ENCODE measurements around the gene SPECC1L.

The SPECC1L gene

DNA sequence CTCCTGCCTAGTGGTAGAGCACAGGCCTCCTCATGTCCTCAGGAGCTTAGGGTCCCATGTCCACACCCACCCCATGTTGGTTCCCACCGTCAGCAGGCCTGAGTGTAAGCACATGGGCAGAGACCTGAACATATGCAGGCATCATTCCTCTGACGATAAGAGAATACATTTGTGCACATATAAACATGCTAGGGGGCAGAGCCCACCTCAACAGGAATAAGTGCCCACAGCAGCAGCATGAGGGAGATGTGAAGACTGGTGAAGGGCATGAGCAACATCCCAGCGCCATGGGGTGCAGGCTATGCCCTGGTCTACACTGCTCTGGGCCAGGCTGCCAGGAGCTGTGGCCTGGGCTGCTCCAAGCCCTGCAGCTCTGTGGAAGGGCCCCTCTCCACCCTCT is 173.6 kb downstream of the SPECC1L start:
- DNase-seq: peak; percentile 9

DNA sequence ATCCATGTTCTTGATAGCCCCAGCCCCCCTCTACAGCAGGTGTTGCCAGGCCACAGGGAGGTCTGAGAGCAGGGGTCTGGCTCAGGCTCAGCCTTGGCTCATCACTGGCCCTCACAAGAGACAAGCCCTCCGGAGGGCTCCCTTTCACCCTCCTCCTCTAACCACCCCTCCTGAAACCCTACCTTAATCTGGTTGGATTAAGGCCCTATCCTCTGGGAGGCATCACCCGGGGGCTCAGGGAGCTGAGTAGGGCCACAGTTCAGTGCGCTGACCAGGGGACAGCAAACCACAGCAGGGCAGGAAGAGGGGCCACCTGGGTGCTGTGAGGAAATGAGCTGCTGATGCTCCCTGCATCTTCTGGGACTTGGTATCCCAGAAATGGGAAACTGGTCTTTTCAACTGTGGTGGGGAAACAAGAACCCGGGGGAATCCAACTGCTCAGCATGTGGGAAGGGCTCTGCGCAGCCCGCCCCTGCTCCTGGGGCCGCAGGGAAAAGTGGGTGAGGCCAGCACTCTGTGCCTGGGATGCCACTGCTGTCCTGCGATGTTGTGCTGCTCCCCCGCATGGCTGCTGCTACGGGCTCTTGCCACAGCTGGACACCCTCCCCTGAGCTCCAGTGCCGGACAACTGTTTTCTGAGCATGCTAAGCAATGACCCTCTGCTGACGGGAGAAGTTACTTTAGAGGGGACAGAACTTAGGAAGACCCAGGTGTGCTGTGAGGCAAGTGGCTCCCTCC is 174.3 kb downstream of the SPECC1L start:
- DNase-seq: peak; percentile 38

DNA sequence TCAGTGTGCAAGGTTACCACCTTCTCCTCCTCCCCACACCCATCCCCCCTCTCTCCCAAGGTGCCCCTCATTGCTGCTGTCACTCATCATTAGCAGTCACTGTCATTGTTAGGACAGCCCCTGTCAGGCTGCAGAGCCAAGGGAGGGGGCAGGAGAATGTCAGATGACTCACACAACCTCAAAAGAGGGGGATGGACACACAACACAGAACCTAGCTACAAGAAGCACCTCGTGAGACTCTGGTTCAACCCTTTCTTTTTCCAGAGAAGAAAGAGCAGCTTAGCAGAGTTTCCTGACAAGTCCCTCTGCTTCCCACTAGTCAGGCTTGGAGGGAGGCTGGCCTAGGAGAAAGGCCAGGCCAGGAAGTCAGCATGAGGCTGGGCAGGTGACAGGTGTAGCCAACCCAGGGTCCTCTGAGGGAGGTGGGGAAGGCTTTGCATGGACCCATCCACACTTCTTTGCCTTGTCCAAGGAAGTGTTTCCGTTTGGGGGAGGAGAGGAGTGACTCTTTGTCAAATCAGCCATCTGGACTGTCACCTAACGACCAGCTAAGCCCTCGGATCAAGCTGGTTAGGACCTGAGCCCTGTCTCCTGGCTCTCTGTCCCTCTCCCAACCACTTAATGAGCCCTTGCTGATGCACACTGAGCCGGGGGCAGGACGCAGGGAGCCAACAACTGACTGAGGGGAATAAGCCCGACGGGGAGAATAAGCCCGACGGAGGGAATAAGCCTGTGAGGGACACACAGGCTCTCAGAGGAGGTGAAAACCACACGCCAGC is 175.0 kb downstream of the SPECC1L start:
- peak; percentile 17 for DNase-seq

DNA sequence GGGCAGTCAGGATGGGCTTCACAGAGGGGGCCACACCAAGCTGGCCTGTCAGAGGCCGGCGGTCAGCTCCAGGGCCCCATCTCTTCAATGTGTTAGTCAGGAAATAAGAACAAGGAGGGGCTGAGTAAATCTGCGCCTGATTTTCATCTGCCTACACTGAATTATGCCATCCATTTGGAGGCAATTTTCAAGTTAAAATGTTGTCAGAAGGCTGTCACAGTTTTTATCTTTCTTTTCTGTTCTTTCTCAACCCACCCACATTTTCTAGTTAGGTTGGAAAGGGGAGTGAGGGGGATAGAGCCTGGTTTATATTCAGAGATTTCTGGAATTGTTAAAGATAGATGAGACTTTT is 175.6 kb downstream of the SPECC1L start:
- peak; percentile 4 for DNase-seq

DNA sequence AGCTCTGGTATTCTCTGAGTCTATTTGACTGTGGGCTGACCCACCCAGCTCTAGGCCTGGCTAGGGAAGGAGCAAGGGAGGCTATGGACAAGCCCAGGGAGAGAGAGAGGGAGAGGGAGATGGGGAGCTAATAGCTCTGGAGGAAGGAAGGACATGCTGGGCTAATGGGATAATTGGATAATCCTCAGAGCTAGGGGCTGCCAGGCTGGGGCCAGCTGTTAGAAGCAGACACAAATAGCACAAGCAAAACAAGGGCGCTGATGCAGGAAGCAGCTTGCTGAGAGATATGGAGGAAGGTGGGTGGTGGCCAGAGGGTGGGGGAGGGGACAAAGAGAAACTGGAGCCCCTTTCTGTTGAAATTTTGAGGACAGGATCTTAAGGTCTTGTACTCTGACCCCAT is 180.0 kb downstream of the SPECC1L start:
- DNase-seq: peak; percentile 73

DNA sequence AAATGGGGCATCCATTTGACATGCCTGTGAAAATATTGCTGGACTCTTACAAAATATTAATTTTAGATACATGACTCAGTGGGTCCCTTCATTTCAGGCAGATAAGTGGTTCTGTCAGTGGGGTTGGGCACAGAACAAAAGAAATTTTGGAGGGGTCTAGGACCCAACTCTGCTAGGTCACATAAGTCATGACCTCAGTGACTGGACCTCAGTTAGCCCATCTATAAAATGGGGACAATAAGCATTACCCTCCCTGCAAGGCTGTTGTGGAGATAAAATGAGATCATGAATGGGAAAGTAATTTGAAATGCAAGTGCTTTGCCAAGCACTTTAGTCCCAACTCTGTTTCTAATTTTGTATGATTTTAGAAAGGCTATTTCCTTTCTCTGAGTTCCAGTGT is 180.5 kb downstream of the SPECC1L start:
- DNase-seq: no peak

DNA sequence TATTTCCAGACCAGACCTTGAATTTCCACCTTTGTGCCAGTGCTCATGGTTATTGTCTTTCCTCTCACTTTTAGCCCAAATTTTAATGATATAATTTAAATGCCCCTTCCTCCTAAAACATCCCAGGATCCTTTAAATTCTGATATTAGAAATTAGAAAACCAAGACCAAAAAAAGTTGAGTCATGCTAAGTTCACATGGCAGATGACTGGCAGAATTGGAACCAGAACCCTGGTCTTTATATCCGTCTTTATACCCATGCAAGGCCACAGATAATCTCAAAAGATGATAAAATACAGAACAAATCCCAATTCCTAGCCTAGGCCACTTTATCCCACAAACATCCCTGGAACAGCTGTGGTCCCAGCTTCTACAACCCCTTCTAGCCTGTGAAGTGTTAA is 183.2 kb downstream of the SPECC1L start:
- DNase-seq: no peak

DNA sequence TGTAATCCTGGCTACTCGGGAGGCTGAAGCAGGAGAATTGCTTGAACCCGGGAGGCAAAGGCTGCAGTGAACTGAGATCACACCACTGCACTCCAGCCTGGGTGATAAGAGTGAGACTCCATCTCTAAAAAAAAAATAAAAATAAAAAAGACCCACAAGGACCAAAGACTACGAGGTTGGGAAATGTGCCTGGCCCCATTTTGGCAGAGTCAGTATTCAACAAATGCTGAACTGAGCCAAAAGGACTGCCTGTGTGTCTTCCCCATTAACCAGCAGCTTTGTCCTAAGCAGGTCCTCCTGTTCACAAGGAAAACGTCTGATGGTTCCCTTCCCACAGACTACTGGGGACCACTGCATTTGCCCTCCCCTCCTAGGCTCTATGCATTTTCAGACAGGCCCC is 184.4 kb downstream of the SPECC1L start:
- DNase-seq: no peak

DNA sequence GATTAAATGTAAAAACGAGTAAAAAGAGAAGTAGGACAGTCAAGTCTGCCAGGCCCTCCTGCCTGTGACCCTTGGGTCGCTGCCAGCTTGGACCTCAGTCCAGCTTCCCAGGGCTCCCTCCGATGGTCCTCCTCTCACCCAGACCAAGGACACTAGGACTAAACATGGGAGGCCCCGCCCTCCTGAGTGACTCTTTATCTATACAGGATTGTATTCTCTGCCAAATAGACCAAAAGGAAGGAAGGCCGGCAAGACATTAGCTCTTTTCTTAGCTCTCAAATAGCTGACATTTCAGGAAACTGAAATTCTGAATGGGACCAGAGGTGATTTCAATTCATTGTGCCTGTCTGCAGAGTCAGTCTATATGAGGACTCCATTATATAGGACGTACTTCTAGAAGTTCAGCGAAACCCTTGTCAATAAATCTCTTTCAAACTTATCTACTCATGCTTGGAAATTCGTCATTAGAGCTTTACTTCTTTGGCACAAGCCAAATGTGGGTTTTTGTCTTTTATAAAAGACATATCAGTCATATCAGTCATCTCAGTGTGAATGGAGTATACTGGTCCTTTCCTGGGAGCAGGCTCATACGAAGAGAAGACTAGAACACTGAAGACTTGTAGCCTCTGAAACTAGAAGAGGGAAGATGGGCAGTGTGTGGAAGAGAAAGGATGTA is 185.3 kb downstream of the SPECC1L start:
- no peak for DNase-seq

DNA sequence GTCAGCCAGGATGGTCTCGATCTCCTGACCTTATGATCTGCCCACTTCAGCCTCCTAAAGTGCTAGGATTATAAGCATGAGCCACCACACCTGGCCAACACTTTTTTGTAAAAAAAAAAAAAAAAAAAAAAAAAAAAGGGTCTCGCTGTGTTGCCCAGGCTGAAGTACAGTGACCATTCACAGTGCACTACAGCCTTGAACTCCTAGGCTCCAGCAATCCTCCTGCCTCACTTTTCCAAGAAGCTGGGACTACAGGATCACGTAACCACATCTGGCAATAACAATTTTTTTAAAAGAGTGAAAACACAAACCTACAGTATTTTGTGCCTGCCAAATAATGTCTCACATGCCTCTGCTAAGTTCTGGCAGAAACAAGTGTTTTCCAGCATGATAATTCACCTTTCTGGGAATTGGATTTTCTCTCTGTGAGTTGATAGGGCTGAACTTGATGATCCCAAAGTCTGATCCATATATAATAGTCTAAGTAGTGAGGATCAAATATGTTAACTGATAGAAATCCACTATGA is 187.3 kb downstream of the SPECC1L start:
- DNase-seq: no peak

DNA sequence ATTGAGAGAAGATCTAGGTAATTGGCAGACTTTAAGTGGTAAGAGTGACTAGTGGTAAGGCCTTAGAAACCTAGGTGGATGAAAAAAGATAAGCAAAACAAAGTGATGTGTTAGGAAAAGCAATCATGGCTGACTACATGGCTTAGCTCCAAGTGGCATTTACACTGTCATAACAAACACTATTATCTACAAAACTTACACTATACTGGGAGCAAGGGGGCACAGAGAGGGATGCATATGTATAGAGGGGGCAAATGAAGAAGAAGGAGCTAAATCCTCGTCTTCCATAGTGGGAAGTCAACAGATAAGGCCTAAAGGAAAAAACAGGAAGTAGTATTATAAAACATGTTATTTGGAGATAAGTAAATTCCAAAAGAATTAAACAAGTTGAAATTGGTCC is 189.3 kb downstream of the SPECC1L start:
- no peak for DNase-seq

DNA sequence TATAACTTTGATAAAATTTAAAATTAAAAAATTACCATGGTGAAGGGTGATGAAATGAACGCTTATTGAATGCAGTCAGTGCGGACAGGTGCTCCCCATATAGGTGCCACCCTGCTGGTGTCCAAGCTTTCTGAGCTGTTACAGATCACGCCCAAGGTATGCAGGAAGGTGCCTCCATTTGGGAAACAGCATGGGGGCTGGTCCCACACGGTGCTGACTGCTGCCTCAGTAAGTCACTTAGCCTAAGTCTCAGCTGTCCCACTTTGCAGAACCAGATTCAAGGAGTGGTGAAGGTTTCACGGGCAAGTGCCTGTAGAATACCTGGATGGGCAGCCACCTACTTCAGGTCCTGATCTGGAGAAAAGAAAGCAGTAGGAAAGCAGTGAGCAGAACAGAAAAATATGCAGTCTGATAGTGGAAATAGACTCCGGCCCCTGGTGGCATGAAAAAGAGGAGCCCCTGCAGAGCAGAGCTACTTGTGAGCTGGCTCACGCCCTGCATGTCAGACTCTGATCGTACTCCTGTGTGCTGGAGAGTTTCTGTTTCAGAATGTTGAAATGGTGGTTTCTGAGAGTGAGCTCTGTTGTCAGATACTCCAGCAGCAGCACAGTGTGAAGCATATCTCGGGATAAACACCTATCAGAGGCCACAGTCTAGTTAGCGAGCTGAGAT is 189.9 kb downstream of the SPECC1L start:
- DNase-seq: no peak

DNA sequence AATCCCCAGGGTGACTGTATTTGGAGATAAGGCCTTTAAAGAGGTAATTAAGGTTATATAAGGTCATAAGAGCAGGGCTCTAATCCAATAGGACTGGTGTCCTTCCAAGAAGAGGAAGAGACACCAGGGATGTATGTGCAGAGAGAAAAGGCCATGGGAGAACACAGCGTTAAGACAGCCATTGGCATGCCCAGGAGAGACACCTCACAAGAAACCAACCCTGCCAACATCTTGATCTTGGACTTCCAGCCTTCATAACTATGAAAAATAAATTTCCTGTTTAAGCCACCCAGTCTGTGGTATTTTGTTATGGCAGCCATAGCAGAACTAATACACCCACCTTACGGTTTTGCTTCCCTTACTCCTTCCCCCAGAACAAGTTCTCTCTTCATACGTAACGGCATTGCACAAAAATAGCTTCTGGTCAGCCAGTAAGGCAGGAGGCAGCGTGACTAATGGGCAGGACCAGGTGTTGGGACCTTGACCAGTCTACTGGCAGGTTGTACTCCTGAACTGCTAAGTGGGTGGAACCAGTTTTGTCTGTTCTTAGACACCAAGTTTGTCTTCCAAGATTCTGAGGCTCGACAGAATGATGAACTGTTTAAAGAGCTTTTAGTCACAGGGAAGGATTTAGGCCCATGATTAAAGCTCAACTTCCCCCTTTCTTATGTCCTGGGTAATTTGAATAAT is 192.6 kb downstream of the SPECC1L start:
- DNase-seq: no peak

DNA sequence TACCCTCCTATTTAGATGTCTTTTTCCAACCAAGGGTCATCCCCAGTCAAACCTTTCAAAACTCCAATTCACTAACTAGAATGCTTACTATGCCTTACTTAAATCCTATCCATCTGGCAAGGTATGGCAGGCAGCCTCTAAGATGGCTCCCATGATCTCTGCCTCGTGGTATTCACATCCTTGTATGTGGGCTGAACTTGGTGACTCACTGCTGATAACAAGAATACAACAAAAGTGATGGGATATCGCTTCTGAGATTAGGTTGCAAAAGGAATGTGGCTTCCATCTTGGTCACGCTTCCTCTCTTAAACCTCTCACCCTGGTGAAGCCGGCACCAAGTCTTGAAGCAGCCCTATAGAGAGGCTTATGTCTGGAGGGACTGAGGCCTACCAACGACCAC is 194.9 kb downstream of the SPECC1L start:
- DNase-seq: no peak

DNA sequence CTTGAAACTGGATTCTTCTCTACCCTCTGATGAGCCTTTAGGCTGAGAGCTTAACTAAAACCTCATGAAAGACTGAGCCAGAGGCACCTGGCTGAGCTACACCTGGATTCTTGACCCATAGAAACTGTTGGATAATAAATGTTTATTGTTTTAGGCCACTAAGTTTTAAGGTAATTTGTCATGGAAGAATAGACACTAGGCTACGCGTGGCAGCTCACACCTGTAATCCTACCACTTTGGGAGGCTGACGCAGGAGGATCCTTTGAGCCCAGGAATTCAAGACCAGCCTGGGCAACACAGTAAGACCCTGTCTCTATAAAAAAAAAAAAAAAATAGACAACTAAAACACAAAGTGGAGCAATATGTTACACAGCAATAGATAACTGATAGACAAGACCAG is 195.3 kb downstream of the SPECC1L start:
- DNase-seq: no peak

DNA sequence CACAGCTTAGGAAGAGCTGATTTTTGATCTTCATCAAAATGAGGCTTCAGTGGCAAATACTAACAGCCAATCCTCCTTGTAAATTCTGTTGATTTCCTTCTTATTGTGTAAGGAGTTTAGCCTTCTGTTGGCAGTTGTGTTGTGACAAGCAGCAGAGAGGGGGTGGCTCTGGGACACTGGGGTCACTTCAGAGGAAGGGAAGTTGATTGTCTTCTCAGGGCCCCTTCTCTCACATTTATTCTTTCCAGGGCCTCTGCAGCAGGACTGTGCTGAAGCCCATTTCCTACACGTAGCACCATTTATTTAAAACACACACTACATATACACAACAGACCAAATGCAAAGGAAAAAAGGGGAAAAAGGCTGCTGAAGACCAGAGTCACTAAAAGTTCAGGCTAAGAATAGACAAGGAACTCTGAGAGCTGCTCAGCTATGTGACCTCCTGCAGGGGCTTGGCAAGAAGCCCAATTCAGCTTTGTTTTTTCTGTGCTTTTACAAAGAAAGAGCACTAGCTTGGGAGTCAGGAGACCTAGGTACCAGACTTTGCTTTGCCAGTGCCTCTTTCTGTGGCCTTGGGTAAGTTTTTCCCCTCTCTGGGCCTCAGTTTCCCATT is 196.2 kb downstream of the SPECC1L start:
- DNase-seq: peak; percentile 63

DNA sequence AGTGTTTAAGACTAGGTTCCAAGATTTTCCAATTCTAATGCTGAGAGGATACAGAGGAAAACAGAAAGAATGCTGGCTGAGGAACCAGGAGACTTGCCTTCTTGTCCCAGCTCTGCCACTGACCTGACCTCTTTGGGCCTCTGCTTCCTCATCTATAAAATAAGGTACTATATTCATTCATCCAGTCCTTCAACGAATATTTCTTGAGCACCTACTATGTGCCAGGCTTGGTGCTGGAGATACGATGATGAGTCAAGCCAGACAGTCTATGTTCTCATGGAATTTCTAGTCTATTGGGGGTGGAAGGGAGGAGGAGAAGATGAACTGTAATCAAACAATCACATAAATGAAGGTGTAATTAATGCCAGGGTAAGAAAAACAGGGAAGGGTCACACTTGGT is 196.7 kb downstream of the SPECC1L start:
- DNase-seq: no peak

Measured in right hindlimb (tissue), 1 donor.